SK-N-SH (cell line): ENCODE measurements around the gene PRKCD.

Experiments used
- CHD2 ChIP-seq: fragments of 150-350 bp; IDR thresholded peaks from 2 replicates; pipeline ENCODE4 v1.6.1; 2018; ENCODE audit warnings: low read length; ENCODE audit not compliant: partially characterized antibody
- ELF1 ChIP-seq: IDR thresholded peaks from 2 replicates; pipeline ENCODE4 v1.4.0; 2012
- EP300 ChIP-seq, 2 experiments: IDR thresholded peaks; 2 replicates each; pipeline versions ENCODE4 v1.4.0 to v1.6.1; 2012; ENCODE audit warnings: borderline replicate concordance in 1 of 2, low read depth in 1 of 2, low read length in 1 of 2
- EZH2phosphoT487 ChIP-seq: fragments of 200-600 bp; sonication (generic); IDR thresholded peaks from 2 replicates; pipeline ENCODE4 v1.6.1; 2017; ENCODE audit warnings: low read depth, mixed run types, mild to moderate bottlenecking, antibody characterized with exemption, moderate library complexity, borderline replicate concordance
- FOSL2 ChIP-seq: IDR thresholded peaks from 2 replicates; pipeline ENCODE4 v1.4.0; 2012; ENCODE audit warnings: low read depth, mild to moderate bottlenecking, moderate library complexity, borderline replicate concordance
- FOXM1 ChIP-seq: IDR thresholded peaks from 2 replicates; pipeline ENCODE4 v1.4.0; 2012; ENCODE audit warnings: low read depth, mild to moderate bottlenecking
- MXI1 ChIP-seq: IDR thresholded peaks from 2 replicates; pipeline ENCODE4 v1.6.1; 2012; ENCODE audit warnings: mild to moderate bottlenecking, low read depth, low read length, improper control_type of control experiment
- POLR2AphosphoS5 ChIP-seq: IDR thresholded peaks from 2 replicates; pipeline ENCODE4 v1.6.1; 2012; ENCODE audit warnings: low read depth, low read length
- REST ChIP-seq: IDR thresholded peaks from 2 replicates; pipeline ENCODE4 v1.6.1; 2012; ENCODE audit warnings: mild to moderate bottlenecking, low read depth, low read length, moderate library complexity
- SMC3 ChIP-seq: IDR thresholded peaks from 2 replicates; pipeline ENCODE4 v1.6.1; 2012; ENCODE audit warnings: low read depth, low read length, improper control_type of control experiment
- TCF12 ChIP-seq: IDR thresholded peaks from 2 replicates; pipeline ENCODE4 v1.4.0; 2012
- TF ChIP-seq, protein P1 (sequence below): fragments of 200-600 bp; sonication (generic); IDR thresholded peaks from 2 replicates; pipeline ENCODE4 v1.6.1; 2017; ENCODE audit warnings: antibody characterized with exemption, mild to moderate bottlenecking, moderate library complexity
- TF ChIP-seq, protein P2 (sequence below): IDR thresholded peaks from 2 replicates; pipeline ENCODE4; 2012

DNA sequence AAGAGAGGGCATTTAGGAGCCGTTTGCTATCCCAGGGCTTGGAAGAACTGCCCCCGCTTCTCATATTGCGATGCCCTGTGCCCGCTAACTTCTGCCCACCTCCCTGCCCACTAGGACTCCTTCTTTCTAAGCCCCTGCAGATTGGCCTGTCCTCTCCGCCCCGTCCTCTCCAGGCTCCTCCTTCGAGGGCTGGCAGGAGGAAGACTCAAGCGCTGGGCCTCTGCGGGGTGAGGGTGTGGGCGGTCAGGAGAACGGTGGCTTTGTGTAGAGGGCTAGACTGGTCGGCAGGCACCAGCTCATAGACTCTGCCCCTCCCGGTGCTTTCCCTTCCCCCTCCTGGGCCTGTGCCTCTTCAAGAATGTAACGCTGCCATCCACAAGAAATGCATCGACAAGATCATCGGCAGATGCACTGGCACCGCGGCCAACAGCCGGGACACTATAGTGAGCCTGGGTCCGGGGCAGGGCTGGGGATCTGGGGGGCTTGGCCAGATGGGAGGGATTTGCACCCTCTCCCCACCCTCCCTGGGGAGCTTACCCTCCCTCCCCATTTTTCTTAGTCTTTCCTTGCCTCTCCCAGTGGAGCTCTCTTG, 21.9 kb downstream of the PRKCD start:
- TF ChIP-seq MXI1 (no peak), TCF12 (no peak), EP300 (IDR thresholded peaks at IDR 0.05; ENCODE audit: borderline replicate concordance in 1 of 2, low read depth in 1 of 2, low read length in 1 of 2) (no peak), FOSL2 (no peak), CHD2 (no peak), POLR2AphosphoS5 (no peak), REST (no peak), EZH2phosphoT487 (no peak), SMC3 (no peak), ELF1 (no peak), FOXM1 (no peak)
- TF ChIP-seq, protein P1, sequence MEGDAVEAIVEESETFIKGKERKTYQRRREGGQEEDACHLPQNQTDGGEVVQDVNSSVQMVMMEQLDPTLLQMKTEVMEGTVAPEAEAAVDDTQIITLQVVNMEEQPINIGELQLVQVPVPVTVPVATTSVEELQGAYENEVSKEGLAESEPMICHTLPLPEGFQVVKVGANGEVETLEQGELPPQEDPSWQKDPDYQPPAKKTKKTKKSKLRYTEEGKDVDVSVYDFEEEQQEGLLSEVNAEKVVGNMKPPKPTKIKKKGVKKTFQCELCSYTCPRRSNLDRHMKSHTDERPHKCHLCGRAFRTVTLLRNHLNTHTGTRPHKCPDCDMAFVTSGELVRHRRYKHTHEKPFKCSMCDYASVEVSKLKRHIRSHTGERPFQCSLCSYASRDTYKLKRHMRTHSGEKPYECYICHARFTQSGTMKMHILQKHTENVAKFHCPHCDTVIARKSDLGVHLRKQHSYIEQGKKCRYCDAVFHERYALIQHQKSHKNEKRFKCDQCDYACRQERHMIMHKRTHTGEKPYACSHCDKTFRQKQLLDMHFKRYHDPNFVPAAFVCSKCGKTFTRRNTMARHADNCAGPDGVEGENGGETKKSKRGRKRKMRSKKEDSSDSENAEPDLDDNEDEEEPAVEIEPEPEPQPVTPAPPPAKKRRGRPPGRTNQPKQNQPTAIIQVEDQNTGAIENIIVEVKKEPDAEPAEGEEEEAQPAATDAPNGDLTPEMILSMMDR, result no peak
- TF ChIP-seq, protein P2, sequence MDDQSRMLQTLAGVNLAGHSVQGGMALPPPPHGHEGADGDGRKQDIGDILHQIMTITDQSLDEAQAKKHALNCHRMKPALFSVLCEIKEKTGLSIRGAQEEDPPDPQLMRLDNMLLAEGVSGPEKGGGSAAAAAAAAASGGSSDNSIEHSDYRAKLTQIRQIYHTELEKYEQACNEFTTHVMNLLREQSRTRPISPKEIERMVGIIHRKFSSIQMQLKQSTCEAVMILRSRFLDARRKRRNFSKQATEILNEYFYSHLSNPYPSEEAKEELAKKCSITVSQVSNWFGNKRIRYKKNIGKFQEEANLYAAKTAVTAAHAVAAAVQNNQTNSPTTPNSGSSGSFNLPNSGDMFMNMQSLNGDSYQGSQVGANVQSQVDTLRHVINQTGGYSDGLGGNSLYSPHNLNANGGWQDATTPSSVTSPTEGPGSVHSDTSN, result no peak
